ENCODE measurements around the gene AP1M1.

AP1M1 gene

DNA sequence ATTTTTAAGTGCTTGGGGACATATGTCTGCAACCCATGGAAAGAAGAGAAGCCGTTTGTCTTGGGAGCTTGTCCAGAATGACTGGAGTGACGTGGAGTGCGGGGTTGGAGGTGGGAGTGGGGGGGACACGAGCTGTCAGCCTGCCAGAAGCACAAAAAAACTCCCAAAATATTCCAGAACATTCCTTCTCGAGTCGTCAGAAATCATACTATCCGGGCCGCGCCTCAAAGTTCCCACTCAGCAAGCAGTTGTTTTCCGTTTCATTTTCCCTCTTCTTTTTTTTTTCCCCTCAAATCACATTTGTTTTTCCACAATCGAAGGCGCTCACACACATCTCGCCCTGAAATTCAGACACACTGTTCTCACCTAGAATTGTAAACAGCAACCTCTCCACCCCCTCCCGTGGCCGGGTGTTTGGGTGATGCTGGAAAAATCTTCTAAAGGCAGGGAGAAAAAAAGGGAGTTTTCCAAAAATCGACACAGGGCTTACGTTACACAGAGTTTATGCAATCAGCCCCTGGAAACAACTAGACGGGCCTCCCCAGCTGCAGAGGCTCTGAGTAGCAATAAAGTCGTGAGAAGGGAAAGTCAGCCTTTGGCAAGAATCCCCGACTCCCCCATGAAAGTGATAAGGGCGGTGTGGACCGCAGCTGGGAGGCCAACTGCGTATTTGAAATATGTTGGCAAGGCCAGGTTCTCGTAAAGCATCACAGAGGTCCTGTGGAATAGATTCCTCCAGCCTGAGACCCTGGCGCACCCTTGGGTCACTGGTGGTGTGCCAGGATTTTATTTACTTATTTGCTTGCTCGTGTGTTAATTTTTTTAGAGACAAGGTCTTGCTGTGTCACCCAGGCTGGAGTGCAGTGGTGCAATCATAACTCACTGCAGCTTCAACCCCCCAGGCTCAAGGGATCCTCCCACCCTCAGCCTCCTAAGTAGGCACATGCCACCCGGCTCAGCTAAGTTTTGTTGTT, 95.7 kb downstream of the AP1M1 start:
- Mint-ChIP-seq H3K9me3 (no peaks in the 10 kb centered on the region), H3K27ac (ENCODE audit: low read depth) (no peak overlapping the region), H3K4me1 (peaks cover 8% of the 10 kb centered on the region), H3K36me3 (ENCODE audit: insufficient read depth) (peaks cover 2% of the 10 kb centered on the region), H3K4me3 (no peak overlapping the region), H3K27me3 (no peaks in the 10 kb centered on the region)
- DNase-seq (ENCODE audit: low spot score in 2 of 2), result no peak
- ATAC-seq (replicated peaks; ENCODE audit: extremely low read depth, poor library complexity, severe bottlenecking), result no peak

DNA sequence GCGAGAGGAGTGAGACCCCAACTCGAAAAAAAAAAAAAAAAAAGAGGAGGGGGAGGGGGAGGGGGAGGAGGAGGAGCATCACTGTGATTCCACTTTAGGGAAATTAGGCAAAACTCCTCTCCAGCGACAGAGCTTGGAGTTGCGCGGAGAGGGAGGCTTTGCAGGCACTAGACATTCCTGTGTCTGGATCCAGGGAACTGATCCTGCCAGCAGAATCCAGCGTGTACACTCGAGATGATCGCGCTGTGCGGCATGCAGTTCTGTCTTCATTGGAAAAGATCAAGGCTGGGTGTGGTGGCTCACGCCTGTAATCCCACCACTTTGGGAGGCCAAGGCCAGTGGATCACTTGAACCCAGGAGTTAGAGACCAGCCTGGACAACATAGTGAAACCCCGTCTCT, 97.3 kb downstream of the AP1M1 start:
- no peak overlapping the region for H3K27ac Mint-ChIP-seq (ENCODE audit: low read depth)
- ATAC-seq (replicated peaks; ENCODE audit: extremely low read depth, poor library complexity, severe bottlenecking) (no peak), DNase-seq (ENCODE audit: low spot score in 2 of 2) (no peak)

More for the DNA sequence above, 97.3 kb downstream of the AP1M1 start:
- H3K9me3 Mint-ChIP-seq, result no peaks in the 10 kb centered on the region
- H3K36me3 Mint-ChIP-seq (ENCODE audit: insufficient read depth), result peaks cover 2% of the 10 kb centered on the region
- peaks cover 8% of the 10 kb centered on the region for H3K4me1 Mint-ChIP-seq
- H3K4me3 Mint-ChIP-seq, result no peak overlapping the region
- no peaks in the 10 kb centered on the region for H3K27me3 Mint-ChIP-seq
